Right lobe of liver (tissue), 4 donors: ENCODE results near the gene INAFM2.

Experiments used
- POLR2A ChIP-seq: fragments of 450-650 bp; IDR thresholded peaks from one replicate; pipeline ENCODE4 v1.6.1; 2017; ENCODE audit warnings: antibody characterized with exemption, mild to moderate bottlenecking
- TF ChIP-seq, protein P1 (sequence below), 4 donors: fragments of 200-600 bp in 3 of 4; fragments of 450-650 bp in 1 of 4; IDR thresholded peaks; one replicate each; pipeline versions ENCODE4 v1.5.1 to v1.8.0; 2016 to 2022; ENCODE audit warnings: antibody characterized with exemption in 4 of 4, mild to moderate bottlenecking in 2 of 4
- donor health status: DM: no; HTN: no; CAD: no.
- donor health status: DM: no; HTN: no; CAD: no.
- donor health status: DM: no; HTN: yes; CAD: no.

DNA sequence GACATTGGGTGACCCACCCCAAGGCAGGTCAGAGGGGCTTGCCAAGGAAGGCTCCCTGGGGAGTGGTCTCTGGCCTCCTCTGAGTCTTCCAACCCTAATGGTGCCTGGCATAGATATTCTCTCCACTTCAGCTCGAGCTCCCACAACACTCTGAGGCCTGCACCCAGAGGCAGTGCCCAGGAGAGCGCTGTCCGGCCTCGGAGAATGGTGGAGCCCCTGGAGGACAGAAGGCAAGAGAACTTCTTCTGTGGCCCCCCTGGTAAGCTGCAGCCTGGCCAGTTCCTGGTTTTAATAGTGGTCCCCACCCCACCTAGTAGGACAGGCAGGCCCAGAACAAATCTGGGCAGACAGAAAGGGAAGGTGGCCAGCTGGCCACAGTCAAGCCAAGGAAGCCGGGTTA lies 41.5 kb downstream of the INAFM2 start:
- TF ChIP-seq, protein P1, sequence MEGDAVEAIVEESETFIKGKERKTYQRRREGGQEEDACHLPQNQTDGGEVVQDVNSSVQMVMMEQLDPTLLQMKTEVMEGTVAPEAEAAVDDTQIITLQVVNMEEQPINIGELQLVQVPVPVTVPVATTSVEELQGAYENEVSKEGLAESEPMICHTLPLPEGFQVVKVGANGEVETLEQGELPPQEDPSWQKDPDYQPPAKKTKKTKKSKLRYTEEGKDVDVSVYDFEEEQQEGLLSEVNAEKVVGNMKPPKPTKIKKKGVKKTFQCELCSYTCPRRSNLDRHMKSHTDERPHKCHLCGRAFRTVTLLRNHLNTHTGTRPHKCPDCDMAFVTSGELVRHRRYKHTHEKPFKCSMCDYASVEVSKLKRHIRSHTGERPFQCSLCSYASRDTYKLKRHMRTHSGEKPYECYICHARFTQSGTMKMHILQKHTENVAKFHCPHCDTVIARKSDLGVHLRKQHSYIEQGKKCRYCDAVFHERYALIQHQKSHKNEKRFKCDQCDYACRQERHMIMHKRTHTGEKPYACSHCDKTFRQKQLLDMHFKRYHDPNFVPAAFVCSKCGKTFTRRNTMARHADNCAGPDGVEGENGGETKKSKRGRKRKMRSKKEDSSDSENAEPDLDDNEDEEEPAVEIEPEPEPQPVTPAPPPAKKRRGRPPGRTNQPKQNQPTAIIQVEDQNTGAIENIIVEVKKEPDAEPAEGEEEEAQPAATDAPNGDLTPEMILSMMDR (IDR thresholded peaks at IDR 0.05) = no peak
- TF ChIP-seq POLR2A = no peak
